ENCODE measurements around the gene DGKQ. TPM values are rescaled to one million over a fixed set of nuclear protein-coding genes. Genes with fewer than 3 reads are reported as not detected.

Gene DGKQ
- total and polyA plus RNA-seq, 11 donors = 2.6 to 7.3 (median 4.1) TPM

GRCh38 chr4:954211-955020 is 19.0 kb downstream of the DGKQ start:
- H3K4me1 ChIP-seq = no peaks in the 10 kb centered on the region
- no peak overlapping the region for H3K4me3 ChIP-seq
- no peaks in the 10 kb centered on the region for H3K27me3 ChIP-seq
- TF ChIP-seq POLR2A (IDR thresholded peaks at IDR 0.05) = no peak
- no peak for TF ChIP-seq CTCF (IDR thresholded peaks at IDR 0.05)
- intact Hi-C loops (cut with DNase I) = no loop called here
- peak in 1 of 5 donors; percentile 16 for DNase-seq
- 89 to 94% (median 92%) methylated on average over 17 of the region's 17 CpGs for WGBS, 4 donors
- ATAC-seq = no peak
- H3K27ac ChIP-seq = no peak overlapping the region
- no peaks in the 10 kb centered on the region for H3K9me3 ChIP-seq
- H3K36me3 ChIP-seq = peaks cover 0 to 55% (median 25%) of the 10 kb centered on the region in 9 donors

GRCh38 chr4:953574-953915 is 19.8 kb downstream of the DGKQ start:
- WGBS, 4 donors = 96 to 100% (median 97%) methylated on average over 13 of the region's 13 CpGs

GRCh38 chr4:952881-953573 is 20.3 kb downstream of the DGKQ start:
- no peak for ATAC-seq
- Histone ChIP-seq H3K27me3 (no peaks in the 10 kb centered on the region), H3K27ac (no peak overlapping the region), H3K4me1 (peaks cover 0 to 5% (median 0%) of the 10 kb centered on the region in 12 donors), H3K4me3 (no peak overlapping the region), H3K36me3 (peaks cover 0 to 43% (median 25%) of the 10 kb centered on the region in 9 donors), H3K9me3 (no peaks in the 10 kb centered on the region)
- DNase-seq = peak in 2 of 5 donors; percentile 5 to 14
- TF ChIP-seq CTCF (IDR thresholded peaks at IDR 0.05) = no peak
- no peak for TF ChIP-seq POLR2A (IDR thresholded peaks at IDR 0.05)
- intact Hi-C loops (cut with DNase I) = no loop called here
- 90 to 95% (median 95%) methylated on average over 19 to 28 of the region's 28 CpGs for WGBS, 4 donors

More at GRCh38 chr4:953574-953915, 19.8 kb downstream of the DGKQ start:
- ATAC-seq (no peak), DNase-seq (no peak)
- Histone ChIP-seq H3K27ac (no peak overlapping the region), H3K9me3 (no peaks in the 10 kb centered on the region), H3K27me3 (no peaks in the 10 kb centered on the region), H3K36me3 (peaks cover 0 to 48% (median 25%) of the 10 kb centered on the region in 9 donors), H3K4me3 (no peak overlapping the region), H3K4me1 (no peaks in the 10 kb centered on the region)
- intact Hi-C loops (cut with DNase I) = no loop called here
- TF ChIP-seq POLR2A (IDR thresholded peaks at IDR 0.05) = no peak
- TF ChIP-seq CTCF (IDR thresholded peaks at IDR 0.05) = no peak
